Endometrial microvascular endothelial cells (primary cell): ENCODE results near the gene CLEC4C. TPM values are rescaled to one million over a fixed set of nuclear protein-coding genes. Genes with fewer than 3 reads are reported as not detected.

Source experiments
- total RNA-seq: library from RNA; depleted of rRNA; stranded (reverse); fragments of >200 nt; gene quantifications from one replicate; pipeline ENCODE4 v1.2.3, GENCODE V29; 2015; ENCODE audit errors: inconsistent ontology term

The CLEC4C gene
- total RNA-seq, 1 donor from 2014 or later = not detected

Other genes with a start within 250 kb of the CLEC4C start
- gene CD163, start 243.6 kb downstream of the CLEC4C start, total RNA-seq = not detected
- gene APOBEC1, start 81.5 kb downstream of the CLEC4C start, total RNA-seq = not detected
- not detected for gene GDF3, start 51.6 kb downstream of the CLEC4C start, total RNA-seq
- not detected for gene DPPA3, start 35.9 kb downstream of the CLEC4C start, total RNA-seq
- gene NANOGNB, start 17.8 kb upstream of the CLEC4C start, total RNA-seq = not detected
- not detected for gene NANOG, start 42.0 kb upstream of the CLEC4C start, total RNA-seq
- not detected for gene SLC2A14, start 125.5 kb upstream of the CLEC4C start, total RNA-seq
- 22.6 TPM for gene SLC2A3, start 188.8 kb upstream of the CLEC4C start, total RNA-seq